H54 (cell line): Measurements from ENCODE around the gene HERPUD1.
A peak's percentile ranks its signal among the peaks of the same experiment; 100 is the strongest.
"Not testable (repeated sequence)": the region's sequence is repeated elsewhere in the genome, so short reads cannot be mapped to it uniquely, and the experiment has no call there.

ENCODE experiments used
- DNase-seq: peaks from one replicate; pipeline ENCODE4 v3.0.0; 2011; ENCODE audit warnings: low spot score, mixed read lengths; ENCODE audit not compliant: insufficient read length
- FAIRE-seq: peaks from 3 replicates; lab custom pipeline; 2011; peaks lifted over from hg19 to GRCh38; lab: Jason Lieb, UNC
- POLR2A ChIP-seq: IDR thresholded peaks from 2 replicates; pipeline ENCODE4 v1.6.1; 2011; ENCODE audit warnings: low read depth, mild to moderate bottlenecking, low read length

The HERPUD1 gene

DNA sequence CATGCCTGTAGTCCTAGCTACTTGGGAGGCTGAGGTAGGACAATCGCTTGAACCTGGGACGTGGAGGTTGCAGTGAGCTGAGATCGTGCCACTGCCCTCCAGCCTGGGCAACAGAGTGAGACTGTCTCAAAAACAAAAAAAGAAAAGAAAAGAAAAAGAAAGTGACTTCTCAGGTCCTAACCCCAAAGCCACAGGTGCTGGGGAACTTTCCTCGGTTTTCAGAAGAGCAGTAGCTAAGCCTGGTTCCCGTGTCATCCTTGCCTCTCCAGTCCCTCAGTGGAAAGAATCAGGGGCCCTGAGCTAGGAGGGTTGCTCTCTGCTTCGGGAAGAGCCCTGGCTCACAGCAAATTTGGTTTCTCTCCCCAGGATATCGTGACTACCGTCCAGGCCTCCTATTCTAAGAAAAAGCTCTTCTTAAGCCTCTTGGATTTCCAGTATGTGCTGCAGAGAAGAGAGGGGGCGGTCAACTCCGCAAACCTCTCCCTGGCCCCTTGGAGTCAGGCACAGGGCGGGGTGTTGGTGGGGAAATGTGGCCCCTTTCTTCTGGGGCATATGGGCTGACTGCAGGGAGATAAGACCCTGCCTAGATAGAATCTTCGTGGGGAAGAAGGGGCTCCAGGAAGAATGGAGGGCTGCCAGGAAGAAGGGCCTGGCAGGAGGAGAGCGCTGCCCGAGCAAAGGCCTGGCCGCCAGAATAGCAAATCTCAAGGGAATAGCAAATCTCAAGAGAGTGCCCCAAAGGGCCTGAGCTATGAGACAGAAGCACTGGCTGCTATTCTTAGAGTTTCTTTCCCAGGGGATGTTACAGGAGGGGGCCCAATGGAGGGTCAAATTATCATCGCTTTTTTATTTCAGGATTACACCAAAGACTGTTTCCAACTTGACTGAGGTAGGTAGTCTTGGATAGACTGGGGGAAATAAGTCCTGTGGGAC is 49.1 kb downstream of the HERPUD1 start:
- no peak for TF ChIP-seq POLR2A
- no peak for FAIRE-seq
- DNase-seq: no peak

DNA sequence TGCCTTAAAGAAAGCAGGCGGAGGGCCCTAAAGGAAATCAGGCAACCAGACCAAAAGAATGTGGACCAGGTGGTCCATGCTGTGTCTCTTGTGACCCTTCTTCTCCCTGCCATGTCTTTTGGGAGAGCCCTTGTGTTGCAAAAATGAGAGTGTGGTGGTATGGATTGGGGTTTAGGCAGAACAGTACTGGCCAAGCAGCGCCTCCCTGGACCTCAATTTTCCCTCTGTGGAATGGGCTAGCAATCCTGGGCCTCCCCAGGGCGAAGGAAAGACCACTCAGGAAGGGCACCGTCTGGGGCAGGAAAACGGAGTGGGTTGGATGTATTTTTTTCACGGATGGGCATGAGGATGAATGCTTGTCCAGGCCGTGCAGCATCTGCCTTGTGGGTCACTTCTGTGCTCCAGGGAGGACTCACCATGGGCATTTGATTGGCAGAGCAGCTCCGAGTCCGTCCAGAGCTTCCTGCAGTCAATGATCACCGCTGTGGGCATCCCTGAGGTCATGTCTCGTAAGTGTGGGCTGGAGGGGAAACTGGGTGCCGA is 49.9 kb downstream of the HERPUD1 start:
- no peak for TF ChIP-seq POLR2A
- no peak for DNase-seq
- FAIRE-seq: no peak

DNA sequence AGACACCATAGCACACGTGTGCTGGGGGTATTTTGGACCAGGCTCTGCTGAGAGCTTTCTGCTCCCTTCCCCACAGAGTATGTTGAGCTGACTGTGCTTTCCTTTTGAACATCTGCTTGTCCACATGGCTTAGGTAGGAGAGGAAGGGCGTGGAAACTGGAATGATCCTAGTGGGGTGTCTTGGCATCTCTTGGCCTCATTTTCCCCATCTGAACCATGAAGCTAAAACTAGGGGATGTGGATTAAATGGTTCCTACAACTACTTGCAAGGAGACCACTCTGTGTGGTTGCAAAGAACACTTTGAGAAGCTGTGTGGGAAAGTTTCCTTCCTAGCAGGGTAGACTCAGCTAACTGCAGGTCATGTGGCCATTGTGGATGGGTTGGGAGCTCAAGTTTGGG is 50.8 kb downstream of the HERPUD1 start:
- no peak for TF ChIP-seq POLR2A
- DNase-seq (no peak), FAIRE-seq (no peak)

DNA sequence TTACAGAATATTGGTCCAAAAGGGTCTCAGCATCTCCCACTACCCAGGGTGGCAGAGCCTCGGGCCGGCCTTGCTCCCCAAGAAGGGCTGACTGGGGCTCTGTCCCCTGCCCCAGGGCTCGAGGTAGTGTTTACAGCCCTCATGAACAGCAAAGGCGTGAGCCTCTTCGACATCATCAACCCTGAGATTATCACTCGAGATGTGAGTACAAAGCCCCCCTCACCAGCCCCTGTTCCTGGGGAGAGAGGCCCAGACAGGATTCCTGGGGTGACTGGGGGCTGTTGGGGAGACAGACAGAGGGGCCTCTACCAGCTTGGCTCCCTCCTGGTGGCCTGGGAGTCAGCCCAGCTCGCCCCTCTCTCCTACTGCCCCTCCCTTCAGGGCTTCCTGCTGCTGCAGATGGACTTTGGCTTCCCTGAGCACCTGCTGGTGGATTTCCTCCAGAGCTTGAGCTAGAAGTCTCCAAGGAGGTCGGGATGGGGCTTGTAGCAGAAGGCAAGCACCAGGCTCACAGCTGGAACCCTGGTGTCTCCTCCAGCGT is 51.3 kb downstream of the HERPUD1 start:
- FAIRE-seq (no peak), DNase-seq (no peak)
- TF ChIP-seq POLR2A: no peak

DNA sequence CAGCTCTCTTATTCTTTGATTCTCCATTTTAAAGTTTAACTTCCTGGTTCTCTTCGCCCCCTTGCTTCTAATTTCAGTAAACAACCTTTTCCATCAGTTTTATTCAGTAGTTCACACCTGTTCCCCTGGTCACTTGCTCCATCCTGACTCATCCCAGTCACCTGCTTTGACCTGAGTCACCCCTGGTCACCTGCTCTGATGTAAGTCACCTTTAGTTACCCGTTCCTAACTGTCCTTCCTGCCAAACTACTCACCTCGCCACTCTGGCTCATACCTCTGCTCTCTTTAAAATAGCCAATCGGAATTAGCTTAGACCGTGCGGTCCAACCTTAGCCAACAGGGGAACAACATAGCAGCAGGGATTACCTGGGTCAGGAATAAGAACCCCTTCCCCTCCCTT is 52.7 kb downstream of the HERPUD1 start:
- TF ChIP-seq POLR2A: no peak
- no peak for DNase-seq
- FAIRE-seq: no peak

DNA sequence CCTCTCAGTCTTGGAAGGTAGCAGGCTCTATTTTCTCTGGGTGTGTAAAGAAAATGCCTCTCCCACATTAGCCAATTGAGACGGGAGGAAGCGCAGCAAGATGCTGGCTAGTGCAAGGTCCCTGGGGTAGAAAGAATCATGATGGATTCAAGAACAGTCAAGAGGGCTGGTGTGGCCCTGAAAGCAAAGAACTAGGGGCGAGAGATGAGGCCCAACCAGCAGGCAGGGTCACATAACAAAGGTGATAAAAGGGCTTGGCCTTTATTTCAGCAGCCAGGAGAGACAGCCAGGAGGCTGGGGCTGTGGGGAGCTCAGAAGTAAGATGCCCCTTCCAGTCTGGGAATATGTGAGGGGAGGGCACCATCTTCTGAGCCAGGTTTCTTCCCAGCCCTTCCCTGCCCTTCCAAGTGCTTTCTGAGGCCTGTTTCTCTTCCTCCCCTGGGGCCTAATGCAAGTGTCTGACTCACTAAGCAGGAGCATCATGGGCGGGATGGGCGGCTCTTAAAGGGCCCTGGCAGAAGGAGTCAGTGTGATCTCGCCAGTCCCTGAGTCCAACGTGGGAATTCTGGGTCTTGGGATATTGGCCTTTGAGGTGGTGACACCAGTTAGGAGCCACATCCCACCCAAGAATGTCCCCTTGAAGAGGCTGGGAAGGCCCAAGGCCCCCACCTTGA is 53.5 kb downstream of the HERPUD1 start:
- DNase-seq: peak; percentile 87
- FAIRE-seq: peak; percentile 77
- TF ChIP-seq POLR2A: peak; percentile 38; the same call in 1 of the 2 replicates

DNA sequence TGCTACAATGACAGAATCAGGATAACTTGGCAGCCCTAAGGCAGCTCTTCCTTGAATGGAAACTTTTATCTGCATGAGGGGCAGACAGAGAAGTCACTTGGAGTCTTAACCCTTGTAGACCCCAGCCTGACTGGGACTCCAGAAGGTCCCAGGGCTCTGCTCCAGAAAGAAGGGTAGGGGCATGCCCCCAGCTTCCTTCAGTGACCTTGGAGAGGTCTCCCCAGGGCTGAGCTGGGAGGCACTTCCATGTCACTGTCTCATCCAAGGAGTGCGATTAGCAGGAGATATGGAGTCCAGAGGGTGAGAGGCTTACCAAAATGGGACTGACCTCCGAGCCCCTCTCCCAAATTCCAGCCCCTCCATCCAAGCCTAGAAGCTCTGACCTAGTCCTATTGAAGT is 54.0 kb downstream of the HERPUD1 start:
- DNase-seq (no peak), FAIRE-seq (no peak)
- no peak for TF ChIP-seq POLR2A

DNA sequence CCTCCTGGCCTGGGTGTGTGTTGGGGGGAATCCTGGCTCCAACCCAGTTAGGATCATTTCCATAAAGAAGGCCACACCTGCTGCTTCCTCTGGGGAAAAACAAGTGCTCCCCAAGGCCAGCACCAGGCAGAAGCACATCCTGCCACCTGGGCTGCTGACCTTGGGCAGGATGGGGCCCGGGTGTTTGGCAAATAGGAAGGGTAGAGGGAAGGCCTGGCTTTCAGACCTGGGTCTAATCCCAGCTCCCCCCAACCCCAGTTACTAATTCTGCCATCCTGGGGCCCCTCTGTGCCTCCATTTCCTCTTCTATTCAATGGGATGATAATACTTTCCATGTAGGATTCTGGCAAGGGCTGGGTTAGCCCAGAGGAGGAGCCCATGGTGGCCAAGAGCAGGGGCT is 54.4 kb downstream of the HERPUD1 start:
- DNase-seq (no peak), FAIRE-seq (no peak)
- no peak for TF ChIP-seq POLR2A

DNA sequence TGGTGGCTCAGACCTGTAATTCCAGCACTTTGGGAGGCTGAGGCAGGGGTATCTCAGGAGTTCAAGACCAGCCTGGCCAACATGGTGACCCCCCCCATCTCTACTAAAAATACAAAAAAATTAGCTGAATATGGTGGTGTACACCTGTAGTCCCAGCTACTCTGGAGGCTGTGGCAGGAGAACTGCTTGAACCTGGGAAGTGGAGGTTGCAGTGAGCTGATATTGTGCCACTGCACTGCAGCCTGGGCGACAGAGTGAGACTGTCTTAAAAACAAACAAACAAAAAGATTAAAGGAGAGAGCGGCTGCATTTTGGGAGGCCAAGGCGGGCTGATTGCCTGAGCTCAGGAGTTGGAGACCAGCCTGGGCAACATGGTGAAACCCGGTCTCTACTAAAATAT is 55.0 kb downstream of the HERPUD1 start:
- DNase-seq, FAIRE-seq: not testable (repeated sequence)

DNA sequence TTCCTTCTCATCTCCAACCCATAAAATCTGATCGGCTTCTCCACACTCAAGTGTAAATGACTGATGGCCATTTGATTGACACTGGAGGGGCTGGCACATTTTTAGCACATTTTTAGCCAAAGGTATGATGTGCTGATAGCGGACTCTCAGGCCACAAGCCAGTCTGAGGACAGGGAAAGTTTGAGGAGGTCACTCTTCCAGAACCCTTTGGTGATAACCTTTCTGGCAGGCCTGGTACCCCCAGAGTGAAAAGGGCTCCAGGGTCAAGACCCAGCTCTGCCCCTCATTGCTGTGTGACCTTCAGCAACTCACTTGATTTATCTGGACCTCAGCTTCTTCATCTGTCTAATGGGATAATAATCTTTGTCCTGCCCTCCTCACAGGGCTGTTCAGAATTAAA is 55.8 kb downstream of the HERPUD1 start:
- no peak for TF ChIP-seq POLR2A
- FAIRE-seq: no peak
- DNase-seq: no peak

DNA sequence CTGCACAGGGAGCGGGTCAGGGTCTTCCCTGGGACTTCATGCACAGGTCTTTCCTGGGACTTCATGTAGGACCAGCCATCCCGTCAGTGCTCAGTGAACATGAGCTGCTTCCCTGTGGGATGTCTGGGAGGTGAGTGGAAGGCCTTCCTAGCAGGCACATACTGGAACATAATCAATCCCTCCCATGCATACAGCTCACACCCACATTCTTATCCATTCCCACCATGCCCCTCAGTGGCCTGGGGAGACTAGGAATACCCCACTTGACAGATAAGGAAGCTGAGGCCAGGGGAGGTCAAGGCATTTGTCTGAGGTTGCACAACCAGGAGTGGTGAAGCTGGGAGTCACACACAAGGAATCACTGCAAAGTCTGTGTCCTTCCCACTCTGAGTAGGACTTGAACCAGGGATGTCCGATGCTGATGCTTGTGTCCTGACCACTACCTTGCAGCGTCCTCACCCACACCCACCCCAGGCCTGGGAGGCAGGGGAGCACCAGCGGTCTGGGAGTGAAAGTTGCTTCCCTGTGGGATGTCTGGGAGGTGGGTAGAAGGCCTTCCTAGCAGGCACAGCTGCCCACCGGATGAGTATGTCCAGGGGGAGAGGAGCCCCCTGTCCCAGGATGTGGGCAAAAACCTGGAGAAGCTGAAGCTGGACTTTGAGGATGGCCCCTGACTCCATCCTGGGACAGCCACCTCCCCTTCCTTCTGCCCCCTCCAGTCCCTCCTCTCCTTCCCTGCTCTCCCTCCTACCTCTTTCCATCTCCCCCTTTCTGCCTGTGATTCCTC is 56.4 kb downstream of the HERPUD1 start:
- DNase-seq: no peak
- FAIRE-seq: no peak
- TF ChIP-seq POLR2A: no peak

DNA sequence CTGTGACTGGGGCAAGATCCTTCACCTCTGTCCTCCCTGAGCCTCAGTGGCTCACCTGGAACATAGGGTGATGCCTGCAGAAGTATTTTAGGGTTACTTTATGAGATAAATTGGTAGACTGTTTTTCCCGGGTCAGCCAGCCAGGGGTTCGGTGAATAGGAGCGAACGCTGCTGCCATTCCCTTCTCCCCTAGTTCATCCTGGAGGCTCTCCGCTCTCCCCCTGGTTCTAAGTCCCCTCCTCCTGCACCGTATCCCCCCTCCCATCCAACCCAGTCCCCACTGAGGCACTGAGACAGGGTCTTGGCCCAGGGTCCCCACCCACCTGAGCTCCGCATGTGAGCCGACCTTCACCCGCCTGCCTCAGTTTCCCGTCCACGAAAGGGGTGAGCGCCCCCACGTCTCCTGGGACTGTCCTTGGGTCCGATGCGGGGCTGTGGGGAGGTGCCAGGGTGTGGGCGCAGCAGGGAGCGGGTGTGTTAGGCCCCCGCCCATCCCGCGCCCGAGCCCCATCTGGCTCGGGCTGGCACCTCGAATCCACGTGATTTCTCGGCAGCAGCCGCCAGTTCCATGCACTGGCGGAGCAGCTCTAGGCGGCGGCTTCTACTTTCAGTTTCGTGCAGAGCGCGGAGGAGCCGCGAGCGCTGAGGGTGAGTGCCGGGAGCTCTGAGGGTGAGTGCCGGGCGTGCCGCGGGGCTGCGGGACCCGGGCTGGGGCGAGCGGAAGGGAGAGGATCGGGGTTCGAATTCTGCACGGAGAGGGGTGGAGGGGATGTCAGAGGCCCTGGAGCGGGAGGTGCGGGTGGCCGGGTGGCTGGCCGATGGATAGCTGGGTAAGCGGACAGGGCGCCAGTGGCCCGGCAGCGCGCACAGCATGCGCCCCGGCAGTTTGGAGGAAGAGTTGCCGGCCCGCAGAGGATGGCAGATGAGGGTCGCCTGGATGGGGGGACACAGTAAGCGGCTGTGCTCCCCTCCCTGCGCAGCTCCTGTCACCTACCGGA is 57.3 kb downstream of the HERPUD1 start, which contains the start of gene NLRC5:
Gene NLRC5, plus strand, starts transcription at position 610 of the 998 bp plus-strand sequence. CDS start 31,156 bp downstream, outside the sequence.
- FAIRE-seq (no peak), DNase-seq (peak; percentile 88)
- TF ChIP-seq POLR2A: peak; percentile 61
